NAMALWA (cell line): Measurements from ENCODE around the gene RLF.

ENCODE experiments used
- DNase-seq: peaks from one replicate; pipeline ENCODE4 v3.0.0-alpha.2; 2015; ENCODE audit warnings: low spot score

The RLF gene

GRCh38 chr1:40243351-40243750 lies 82.2 kb downstream of the RLF start:
- no peak for DNase-seq

GRCh38 chr1:40244138-40244744 lies 83.1 kb downstream of the RLF start:
- DNase-seq: no peak

- DNase-seq: no peak
These were observed 84.5 kb downstream of the RLF start for GRCh38 chr1:40245686-40246085.

- no peak for DNase-seq
These were observed 86.5 kb downstream of the RLF start, which contains the start of gene TMCO2 for GRCh38 chr1:40247655-40248054. Gene TMCO2 (plus strand): TSS chr1:40247937. CDS start chr1:40247994, 57 bp downstream.

- DNase-seq: no peak
These were observed 87.2 kb downstream of the RLF start for GRCh38 chr1:40248412-40248811.

GRCh38 chr1:40251456-40251855 lies 90.3 kb downstream of the RLF start:
- DNase-seq: no peak

GRCh38 chr1:40252601-40253000 lies 91.4 kb downstream of the RLF start:
- no peak for DNase-seq

GRCh38 chr1:40255231-40255630 lies 94.0 kb downstream of the RLF start:
- DNase-seq: no peak

- peak; percentile 15 for DNase-seq
These were observed 95.4 kb downstream of the RLF start for GRCh38 chr1:40256401-40257084.

- DNase-seq: no peak
These were observed 96.1 kb downstream of the RLF start for GRCh38 chr1:40257313-40257687.

- peak; percentile 98 for DNase-seq
These were observed 96.7 kb downstream of the RLF start, which contains the start of gene ZMPSTE24 for GRCh38 chr1:40257688-40258444. Gene ZMPSTE24 (plus strand): TSS chr1:40258236. CDS start chr1:40258272, 36 bp downstream.

GRCh38 chr1:40258445-40258769 lies 97.2 kb downstream of the RLF start:
- no peak for DNase-seq

- no peak for DNase-seq
These were observed 103.2 kb downstream of the RLF start for GRCh38 chr1:40264354-40264781.

GRCh38 chr1:40265298-40265697 lies 104.1 kb downstream of the RLF start:
- DNase-seq: no peak

GRCh38 chr1:40265919-40266318 lies 104.7 kb downstream of the RLF start:
- no peak for DNase-seq

GRCh38 chr1:40266786-40267535 lies 105.8 kb downstream of the RLF start:
- DNase-seq: no peak

GRCh38 chr1:40267767-40268187 lies 106.6 kb downstream of the RLF start:
- no peak for DNase-seq

- no peak for DNase-seq
These were observed 107.0 kb downstream of the RLF start for GRCh38 chr1:40268211-40268610.

GRCh38 chr1:40270152-40270834 lies 109.1 kb downstream of the RLF start:
- no peak for DNase-seq

- no peak for DNase-seq
These were observed 111.5 kb downstream of the RLF start for GRCh38 chr1:40272653-40273213.

GRCh38 chr1:40273547-40274166 lies 112.5 kb downstream of the RLF start:
- DNase-seq: no peak
